MM.1S (cell line): ENCODE data around the gene C10orf143.

Experiments
- DNase-seq: peaks from one replicate; pipeline ENCODE4 v3.0.0-alpha.2; 2015
- H2AFZ ChIP-seq: fragments of 300-600 bp; sonication (generic); 2 replicates; pipeline ENCODE4 v1.6.0; 2016; ENCODE audit warnings: antibody characterized with exemption, low read length
- H3F3A ChIP-seq: fragments of 300-600 bp; sonication (generic); 2 replicates; pipeline ENCODE4 v1.6.1; 2016; ENCODE audit warnings: mild to moderate bottlenecking, antibody characterized with exemption, low read length, moderate library complexity, mixed read lengths; ENCODE audit not compliant: insufficient read depth
- H3K27ac ChIP-seq: fragments of 300-600 bp; sonication (generic); 2 replicates; pipeline ENCODE4 v1.5.1; 2016; ENCODE audit warnings: mild to moderate bottlenecking, low read length
- H3K27me3 ChIP-seq: fragments of 300-600 bp; sonication (generic); replicated peaks from 2 replicates; pipeline ENCODE4 v1.6.0; 2016; ENCODE audit warnings: low read length; ENCODE audit not compliant: insufficient read depth
- H3K36me3 ChIP-seq: fragments of 300-600 bp; sonication (generic); replicated peaks from 2 replicates; pipeline ENCODE4 v1.6.1; 2016; ENCODE audit warnings: mild to moderate bottlenecking, low read length, mixed read lengths; ENCODE audit not compliant: insufficient read depth
- H3K4me1 ChIP-seq: fragments of 300-600 bp; sonication (generic); 2 replicates; pipeline ENCODE4 v1.6.1; 2016; ENCODE audit warnings: low read length, mixed read lengths
- H3K4me2 ChIP-seq: fragments of 300-600 bp; sonication (generic); 2 replicates; pipeline ENCODE4 v1.6.0; 2016; ENCODE audit warnings: low read depth, low read length
- H3K4me3 ChIP-seq: fragments of 300-600 bp; sonication (generic); 2 replicates; pipeline ENCODE4 v1.5.1; 2016; ENCODE audit warnings: low read length, mixed read lengths
- H3K79me2 ChIP-seq: fragments of 300-600 bp; sonication (generic); 2 replicates; pipeline ENCODE4 v1.6.1; 2016; ENCODE audit warnings: mixed run types, low read length, mixed read lengths
- H3K9ac ChIP-seq: fragments of 300-600 bp; sonication (generic); 2 replicates; pipeline ENCODE4 v1.6.1; 2016; ENCODE audit warnings: low read length, mixed read lengths
- H3K9me2 ChIP-seq: fragments of 300-600 bp; sonication (generic); replicated peaks from 2 replicates; pipeline ENCODE4 v1.6.1; 2016; ENCODE audit warnings: mild to moderate bottlenecking, low read length, mixed read lengths; ENCODE audit not compliant: insufficient read depth
- H3K9me3 ChIP-seq: fragments of 300-600 bp; sonication (generic); replicated peaks from 2 replicates; pipeline ENCODE4 v1.6.1; 2016; ENCODE audit warnings: mild to moderate bottlenecking, low read length, mixed read lengths; ENCODE audit not compliant: insufficient read depth
- H4K20me1 ChIP-seq: fragments of 300-600 bp; sonication (generic); 2 replicates; pipeline ENCODE4 v1.6.1; 2016; ENCODE audit warnings: mild to moderate bottlenecking, low read length, moderate library complexity, mixed read lengths; ENCODE audit not compliant: insufficient read depth
- CTCF ChIP-seq: fragments of 300-600 bp; sonication (generic); IDR thresholded peaks from 2 replicates; pipeline ENCODE4 v1.5.1; 2016; ENCODE audit warnings: antibody characterized with exemption, low read length, mixed read lengths
- EZH2 ChIP-seq: fragments of 300-600 bp; sonication (generic); optimal IDR thresholded peaks from 2 replicates; pipeline ENCODE3; 2017; ENCODE audit warnings: low read depth, mild to moderate bottlenecking, antibody characterized with exemption, low read length, mixed read lengths
- EZH2phosphoT487 ChIP-seq: fragments of 300-600 bp; sonication (generic); IDR thresholded peaks from 2 replicates; pipeline ENCODE4 v1.6.1; 2018; ENCODE audit warnings: antibody characterized with exemption, low read length

C10orf143 gene

GRCh38 chr10:130044067-130045061 is 66.3 kb downstream of the C10orf143 start:
- Histone ChIP-seq H3K79me2 (no peaks in the 10 kb centered on the region), H3K27ac (no peak overlapping the region), H3K9me2 (no peaks in the 10 kb centered on the region), H3K4me2 (no peak overlapping the region), H3K9ac (no peak overlapping the region), H3K4me1 (no peaks in the 10 kb centered on the region), H3K36me3 (no peaks in the 10 kb centered on the region), H3K27me3 (no peaks in the 10 kb centered on the region), H3F3A (no peaks in the 10 kb centered on the region), H4K20me1 (no peaks in the 10 kb centered on the region), H2AFZ (no peak overlapping the region), H3K4me3 (no peak overlapping the region), H3K9me3 (no peaks in the 10 kb centered on the region)
- DNase-seq, result no peak
- TF ChIP-seq CTCF, result no peak
- TF ChIP-seq EZH2, result no peak
- no peak for TF ChIP-seq EZH2phosphoT487

- Histone ChIP-seq H3K27ac (no peak overlapping the region), H3K4me3 (no peak overlapping the region), H3K36me3 (no peaks in the 10 kb centered on the region), H4K20me1 (no peaks in the 10 kb centered on the region), H3K9me2 (no peaks in the 10 kb centered on the region), H3K9ac (no peak overlapping the region), H3K4me1 (no peaks in the 10 kb centered on the region), H3K4me2 (no peak overlapping the region), H3K79me2 (no peaks in the 10 kb centered on the region), H3K27me3 (no peaks in the 10 kb centered on the region), H2AFZ (no peak overlapping the region), H3K9me3 (no peaks in the 10 kb centered on the region), H3F3A (no peaks in the 10 kb centered on the region)
- TF ChIP-seq EZH2phosphoT487, result no peak
- no peak for TF ChIP-seq CTCF
- TF ChIP-seq EZH2, result no peak
- no peak for DNase-seq
Observed at GRCh38 chr10:130043491-130043890, 67.1 kb downstream of the C10orf143 start.

GRCh38 chr10:130042381-130042780 is 68.2 kb downstream of the C10orf143 start:
- no peaks in the 10 kb centered on the region for H3K9me2 ChIP-seq
- no peak for TF ChIP-seq CTCF
- TF ChIP-seq EZH2, result no peak
- no peak for TF ChIP-seq EZH2phosphoT487
- no peak overlapping the region for H3K9ac ChIP-seq
- no peak overlapping the region for H3K4me2 ChIP-seq
- no peaks in the 10 kb centered on the region for H3K36me3 ChIP-seq
- H3K79me2 ChIP-seq, result no peaks in the 10 kb centered on the region
- no peaks in the 10 kb centered on the region for H3K9me3 ChIP-seq
- H3K4me1 ChIP-seq, result no peaks in the 10 kb centered on the region
- no peak overlapping the region for H3K27ac ChIP-seq
- H3F3A ChIP-seq, result no peaks in the 10 kb centered on the region
- no peak overlapping the region for H3K4me3 ChIP-seq
- no peak overlapping the region for H2AFZ ChIP-seq
- no peaks in the 10 kb centered on the region; the same call in 1 of the 2 replicates for H3K27me3 ChIP-seq
- no peaks in the 10 kb centered on the region for H4K20me1 ChIP-seq
- DNase-seq, result no peak
